ENCODE data around the gene RBL2.

DNA sequence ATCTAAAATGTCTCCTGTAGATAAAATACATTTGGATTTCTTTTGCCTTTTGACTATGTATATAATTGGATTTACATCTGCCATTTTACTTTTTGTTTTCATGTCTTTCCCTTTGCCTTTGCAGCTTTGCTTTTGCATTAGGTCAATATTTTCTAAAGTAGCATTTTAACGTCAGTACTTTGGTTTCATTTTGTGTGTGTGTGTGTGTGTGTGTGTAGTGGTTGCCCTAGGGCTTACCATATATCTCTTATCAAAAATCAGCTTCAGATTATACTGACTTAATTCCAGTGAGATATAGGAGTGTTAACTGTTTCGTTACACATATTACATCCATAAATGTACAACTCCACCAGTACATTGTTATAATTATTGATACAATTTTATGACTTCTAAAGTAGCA is 42.6 kb downstream of the RBL2 start:
- TF ChIP-seq YY1 (IDR thresholded peaks at IDR 0.05; ENCODE audit: insufficient read depth, insufficient read length) = no peak
- TF ChIP-seq ZNF274 (IDR thresholded peaks at IDR 0.05; ENCODE audit: low read depth, low read length) = no peak

All from NT2/D1 (cell line).